ENCODE data around the gene KIZ.

GRCh38 chr20:21134883-21135493, 9.1 kb downstream of the KIZ start:
- TF ChIP-seq, protein P1, sequence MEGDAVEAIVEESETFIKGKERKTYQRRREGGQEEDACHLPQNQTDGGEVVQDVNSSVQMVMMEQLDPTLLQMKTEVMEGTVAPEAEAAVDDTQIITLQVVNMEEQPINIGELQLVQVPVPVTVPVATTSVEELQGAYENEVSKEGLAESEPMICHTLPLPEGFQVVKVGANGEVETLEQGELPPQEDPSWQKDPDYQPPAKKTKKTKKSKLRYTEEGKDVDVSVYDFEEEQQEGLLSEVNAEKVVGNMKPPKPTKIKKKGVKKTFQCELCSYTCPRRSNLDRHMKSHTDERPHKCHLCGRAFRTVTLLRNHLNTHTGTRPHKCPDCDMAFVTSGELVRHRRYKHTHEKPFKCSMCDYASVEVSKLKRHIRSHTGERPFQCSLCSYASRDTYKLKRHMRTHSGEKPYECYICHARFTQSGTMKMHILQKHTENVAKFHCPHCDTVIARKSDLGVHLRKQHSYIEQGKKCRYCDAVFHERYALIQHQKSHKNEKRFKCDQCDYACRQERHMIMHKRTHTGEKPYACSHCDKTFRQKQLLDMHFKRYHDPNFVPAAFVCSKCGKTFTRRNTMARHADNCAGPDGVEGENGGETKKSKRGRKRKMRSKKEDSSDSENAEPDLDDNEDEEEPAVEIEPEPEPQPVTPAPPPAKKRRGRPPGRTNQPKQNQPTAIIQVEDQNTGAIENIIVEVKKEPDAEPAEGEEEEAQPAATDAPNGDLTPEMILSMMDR (IDR thresholded peaks at IDR 0.05 in 4 of 5, conservative IDR thresholded peaks at IDR 0.05 in 1 of 5) = no peak
- no peak for TF ChIP-seq POLR2A (IDR thresholded peaks at IDR 0.05)
